Measurements from ENCODE around the gene DDX41. TPM values are rescaled to one million over a fixed set of nuclear protein-coding genes. Genes with fewer than 3 reads are reported as not detected.

Gene DDX41
- total and polyA plus RNA-seq, 12 donors: 19.7 to 55.7 (median 30.4) TPM

- Histone ChIP-seq H3K4me1 (peaks cover 5 to 68% (median 50%) of the 10 kb centered on the region in 9 donors), H3K9me3 (no peaks in the 10 kb centered on the region), H3K4me3 (no peak overlapping the region), H3K27ac (peak overlapping the region in 1 of 10 donors; percentile 9), H3K36me3 (no peaks in the 10 kb centered on the region), H3K27me3 (peaks cover 0 to 43% (median 14%) of the 10 kb centered on the region in 7 donors)
- no peak for TF ChIP-seq CTCF (IDR thresholded peaks at IDR 0.05)
- intact Hi-C loops (cut with DNase I): no loop called here
- WGBS, 2 donors: 69 to 74% methylated on average over 11 of the region's 11 CpGs
- DNase-seq (no peak), ATAC-seq (no peak)
Observed at GRCh38 chr5:177475563-177476427, 41.0 kb downstream of the DDX41 start.

- 52 to 56% methylated on average over 4 of the region's 4 CpGs for WGBS, 2 donors
- ATAC-seq (no peak), DNase-seq (no peak)
- Histone ChIP-seq H3K4me3 (no peak overlapping the region), H3K9me3 (no peaks in the 10 kb centered on the region), H3K27ac (peak overlapping the region in 3 of 10 donors; percentile 16 to 93 (median 53)), H3K36me3 (no peaks in the 10 kb centered on the region), H3K27me3 (peaks cover 0 to 43% (median 14%) of the 10 kb centered on the region in 7 donors), H3K4me1 (peaks cover 13 to 74% (median 51%) of the 10 kb centered on the region in 9 donors)
- no peak for TF ChIP-seq CTCF (IDR thresholded peaks at IDR 0.05)
- intact Hi-C loops (cut with DNase I): no loop called here
Observed at GRCh38 chr5:177474846-177475562, 41.8 kb downstream of the DDX41 start.

GRCh38 chr5:177474002-177474476 is 42.7 kb downstream of the DDX41 start:
- no peak for TF ChIP-seq CTCF (IDR thresholded peaks at IDR 0.05)
- ATAC-seq: no peak
- H3K27ac ChIP-seq: peak overlapping the region in 5 of 10 donors; percentile 16 to 93 (median 53)
- peaks cover 18 to 74% (median 51%) of the 10 kb centered on the region in 9 donors for H3K4me1 ChIP-seq
- 42 to 51% methylated on average over 7 of the region's 7 CpGs for WGBS, 2 donors
- no peaks in the 10 kb centered on the region for H3K9me3 ChIP-seq
- H3K27me3 ChIP-seq: peaks cover 0 to 47% (median 14%) of the 10 kb centered on the region in 7 donors
- H3K36me3 ChIP-seq: no peaks in the 10 kb centered on the region
- H3K4me3 ChIP-seq: peak overlapping the region in 3 of 10 donors; percentile 69 to 85 (median 74)
- intact Hi-C loops (cut with DNase I): no loop called here
- DNase-seq: no peak

GRCh38 chr5:177473443-177474001 is 43.2 kb downstream of the DDX41 start, which contains the start of gene DBN1:
Gene DBN1, minus strand, starts transcription at chr5:177473634. Its CDS starts 113 bp downstream, at chr5:177473521.
- no peaks in the 10 kb centered on the region for H3K9me3 ChIP-seq
- H3K27me3 ChIP-seq: peaks cover 0 to 47% (median 14%) of the 10 kb centered on the region in 7 donors
- peaks cover 24 to 72% (median 51%) of the 10 kb centered on the region in 9 donors for H3K4me1 ChIP-seq
- peak; percentile 21 to 65 (median 30) for ATAC-seq
- H3K36me3 ChIP-seq: peaks cover 0 to 1% (median 0%) of the 10 kb centered on the region in 9 donors
- H3K4me3 ChIP-seq: peak within 1 kb of the TSS; percentile 54 to 85 (median 70)
- peak in 1 of 2 donors; percentile 64 for DNase-seq
- 2% methylated on average over 37 to 55 of the region's 69 CpGs for WGBS, 2 donors
- peak within 1 kb of the TSS; percentile 78 to 93 (median 86) for H3K27ac ChIP-seq
- no peak for TF ChIP-seq CTCF (IDR thresholded peaks at IDR 0.05)
- intact Hi-C loops (cut with DNase I): no loop called here
